Hematopoietic multipotent progenitor cell treated with erythropoietin and hydrocortisone succinate and interleukin-3 and kit ligand, for 8 days (in vitro differentiated cells): ENCODE results near the gene PITPNC1.
A peak's percentile ranks its signal among the peaks of the same experiment; 100 is the strongest.
"Not testable (repeated sequence)": the region's sequence is repeated elsewhere in the genome, so short reads cannot be mapped to it uniquely, and the experiment has no call there.

Experiments
- DNase-seq: peaks from one replicate; pipeline ENCODE4 v3.0.0-alpha.2; 2015

PITPNC1 gene

GRCh38 chr17:67702861-67703260, 325.8 kb downstream of the PITPNC1 start:
- DNase-seq = not testable (repeated sequence)

DNA sequence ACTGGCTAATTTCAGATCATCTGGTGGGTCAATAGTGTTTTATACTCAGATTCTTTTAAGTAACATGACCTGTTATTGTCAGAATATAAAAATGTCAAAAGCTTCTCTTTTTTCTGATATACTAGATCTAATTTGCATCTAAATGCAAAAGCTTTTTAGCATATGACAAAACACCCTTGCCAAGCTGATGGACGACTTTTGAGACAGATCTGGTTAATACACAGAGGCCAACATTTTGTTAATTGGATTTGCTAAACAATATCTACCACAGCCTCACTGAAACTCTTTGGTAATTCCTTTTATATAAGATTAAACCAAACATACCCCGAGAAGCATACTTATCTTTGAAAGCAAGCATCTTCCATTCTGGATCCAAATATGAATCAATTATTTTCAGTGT, 330.4 kb downstream of the PITPNC1 start:
- DNase-seq = no peak

- DNase-seq = no peak
These were observed 331.3 kb downstream of the PITPNC1 start for GRCh38 chr17:67708378-67708777.

GRCh38 chr17:67711916-67712315, 334.8 kb downstream of the PITPNC1 start:
- DNase-seq = no peak

DNA sequence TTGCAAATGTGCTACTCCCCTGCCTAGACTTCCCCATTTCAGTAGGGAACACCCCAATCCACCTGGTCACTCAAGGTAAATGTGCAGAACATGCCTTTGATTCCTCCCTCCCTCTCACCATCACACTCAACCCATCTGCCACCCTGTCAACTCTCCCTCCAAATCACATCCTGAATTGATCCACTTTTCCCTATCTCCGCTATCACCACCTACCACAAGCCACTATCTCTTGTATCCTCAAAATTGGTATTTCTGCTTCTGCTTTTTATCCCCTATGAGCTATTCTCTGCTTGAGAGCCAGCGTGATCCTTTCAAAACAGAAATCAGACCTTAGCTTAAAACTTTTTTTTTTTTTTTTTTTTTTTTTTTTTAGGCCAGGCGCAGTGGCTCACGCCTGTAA, 335.3 kb downstream of the PITPNC1 start:
- no peak for DNase-seq

DNA sequence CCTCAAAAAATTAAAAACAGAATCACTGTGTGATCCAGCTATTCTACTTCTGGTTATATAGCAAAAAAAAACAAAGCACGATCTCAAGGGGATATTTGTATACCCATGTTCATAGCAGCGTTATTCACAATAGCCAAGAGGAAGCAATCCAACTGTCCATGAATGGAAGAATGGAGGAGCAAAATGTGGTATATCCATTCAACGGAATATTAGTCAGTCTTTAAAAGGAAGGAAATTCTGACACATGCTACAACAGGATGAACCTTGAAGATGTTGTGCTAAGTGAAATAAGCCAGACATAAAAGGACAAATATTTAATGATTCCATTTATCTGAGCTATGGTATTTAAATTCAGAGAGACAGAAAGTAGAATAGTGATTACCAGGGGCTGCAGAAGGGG, 336.1 kb downstream of the PITPNC1 start:
- DNase-seq = no peak

DNA sequence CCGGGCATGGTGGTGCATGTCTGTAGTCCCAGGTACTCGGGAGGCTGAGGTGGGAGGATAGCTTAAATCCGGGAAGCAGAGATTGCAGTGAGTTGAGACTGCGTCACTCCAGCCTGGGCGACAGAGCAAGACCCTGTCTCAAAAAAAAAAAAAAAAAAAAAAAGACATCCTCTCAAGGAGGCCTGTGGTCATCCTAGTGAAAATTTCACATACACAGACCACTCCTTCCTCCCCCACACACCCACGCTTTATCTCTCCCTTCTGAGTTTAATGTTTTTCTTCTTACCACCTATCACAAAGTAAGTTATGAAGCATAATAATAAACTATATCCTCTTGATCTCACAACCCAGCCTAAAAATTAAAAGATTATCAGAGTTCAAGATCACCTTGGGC, 339.3 kb downstream of the PITPNC1 start:
- DNase-seq = no peak

- DNase-seq = no peak
These were observed 340.1 kb downstream of the PITPNC1 start for GRCh38 chr17:67717192-67717623.

DNA sequence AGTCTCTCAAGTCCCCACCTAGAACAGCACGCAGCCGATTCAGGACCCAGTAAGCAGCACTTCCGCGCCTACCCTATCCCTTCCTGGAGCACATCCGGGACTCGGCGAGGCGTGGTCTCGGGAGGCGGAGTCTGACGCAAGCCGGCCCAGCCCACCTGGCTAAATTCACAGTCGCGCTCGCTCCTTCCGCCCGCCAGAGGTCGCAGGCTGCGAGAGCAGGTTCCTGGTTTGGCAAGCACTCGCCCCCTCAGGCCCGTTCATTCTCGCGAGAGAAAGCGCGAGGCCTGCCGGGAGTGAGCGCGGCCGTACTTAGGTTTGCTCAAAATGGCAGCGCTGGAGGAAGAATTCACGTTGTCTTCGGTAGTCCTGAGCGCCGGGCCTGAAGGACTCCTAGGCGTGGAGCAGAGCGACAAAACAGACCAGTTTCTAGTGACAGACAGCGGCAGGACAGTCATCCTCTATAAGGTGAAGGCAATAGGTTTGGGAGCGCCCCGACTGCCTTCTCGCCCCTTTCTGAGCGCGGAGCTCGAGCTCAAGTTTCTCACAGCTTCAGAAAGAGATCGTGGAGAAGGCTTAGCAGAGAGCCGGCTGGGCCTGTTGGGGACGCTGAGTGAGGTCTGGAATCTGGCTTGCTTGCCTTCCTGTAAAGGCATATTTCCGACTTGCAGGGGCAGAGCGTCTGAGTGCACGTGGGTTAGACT, 340.7 kb downstream of the PITPNC1 start, which contains the start of gene NOL11:
Gene NOL11, plus strand, starts transcription at position 313 of the 701 bp plus-strand sequence. Its CDS starts 12 bp downstream, at position 325.
- peak; percentile 98 for DNase-seq

DNA sequence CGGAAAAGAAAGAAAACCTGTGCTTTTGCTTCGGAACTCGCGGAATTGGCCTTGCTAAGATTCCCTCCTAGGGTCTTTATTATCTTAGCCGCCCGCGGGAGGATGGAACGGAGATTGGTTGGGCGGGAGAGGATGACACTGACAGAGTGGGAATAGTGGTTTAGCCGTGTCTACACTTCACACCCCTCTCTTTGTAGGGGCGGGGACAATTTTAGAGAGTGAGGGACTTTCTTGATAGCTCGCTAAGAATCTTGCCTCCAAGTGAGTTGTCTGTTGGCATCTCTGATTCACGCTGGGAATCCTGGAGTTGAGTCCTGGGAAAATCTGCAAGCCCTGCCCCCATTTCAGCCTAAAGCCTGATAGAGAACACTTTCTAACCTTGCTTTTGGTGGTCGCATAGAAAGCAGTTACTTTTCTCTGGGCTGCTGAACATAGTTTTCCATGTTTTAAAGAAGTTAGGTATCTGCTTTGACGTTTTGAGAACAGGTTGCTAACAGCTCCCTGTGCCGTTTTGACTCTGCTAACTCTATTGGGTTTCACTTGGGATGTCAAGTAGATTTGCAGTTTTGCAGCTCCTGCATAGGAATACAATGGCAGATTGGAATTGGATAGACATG, 341.4 kb downstream of the PITPNC1 start:
- DNase-seq = peak; percentile 65

DNA sequence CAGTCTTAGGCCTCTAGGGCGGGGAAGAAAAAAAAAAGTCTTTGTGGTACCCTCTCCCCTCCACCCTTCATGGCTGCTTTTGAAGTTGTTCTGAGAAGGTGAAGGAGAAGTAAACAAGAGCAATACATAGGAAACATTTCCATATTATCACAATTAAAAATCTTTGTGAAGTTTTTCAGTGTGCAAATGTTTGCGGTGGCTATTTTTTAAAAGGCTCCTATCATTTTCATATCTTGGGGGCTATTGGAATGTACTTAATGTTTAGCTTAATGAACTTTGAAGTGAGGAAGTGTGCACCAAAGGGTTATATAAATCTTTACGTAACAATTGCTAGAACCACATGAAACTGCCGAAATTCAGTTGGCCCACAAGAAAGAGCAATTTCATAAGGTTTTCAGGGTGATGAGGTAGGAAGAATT, 348.3 kb downstream of the PITPNC1 start:
- DNase-seq = no peak

- no peak for DNase-seq
These were observed 348.7 kb downstream of the PITPNC1 start for GRCh38 chr17:67725807-67726206.

DNA sequence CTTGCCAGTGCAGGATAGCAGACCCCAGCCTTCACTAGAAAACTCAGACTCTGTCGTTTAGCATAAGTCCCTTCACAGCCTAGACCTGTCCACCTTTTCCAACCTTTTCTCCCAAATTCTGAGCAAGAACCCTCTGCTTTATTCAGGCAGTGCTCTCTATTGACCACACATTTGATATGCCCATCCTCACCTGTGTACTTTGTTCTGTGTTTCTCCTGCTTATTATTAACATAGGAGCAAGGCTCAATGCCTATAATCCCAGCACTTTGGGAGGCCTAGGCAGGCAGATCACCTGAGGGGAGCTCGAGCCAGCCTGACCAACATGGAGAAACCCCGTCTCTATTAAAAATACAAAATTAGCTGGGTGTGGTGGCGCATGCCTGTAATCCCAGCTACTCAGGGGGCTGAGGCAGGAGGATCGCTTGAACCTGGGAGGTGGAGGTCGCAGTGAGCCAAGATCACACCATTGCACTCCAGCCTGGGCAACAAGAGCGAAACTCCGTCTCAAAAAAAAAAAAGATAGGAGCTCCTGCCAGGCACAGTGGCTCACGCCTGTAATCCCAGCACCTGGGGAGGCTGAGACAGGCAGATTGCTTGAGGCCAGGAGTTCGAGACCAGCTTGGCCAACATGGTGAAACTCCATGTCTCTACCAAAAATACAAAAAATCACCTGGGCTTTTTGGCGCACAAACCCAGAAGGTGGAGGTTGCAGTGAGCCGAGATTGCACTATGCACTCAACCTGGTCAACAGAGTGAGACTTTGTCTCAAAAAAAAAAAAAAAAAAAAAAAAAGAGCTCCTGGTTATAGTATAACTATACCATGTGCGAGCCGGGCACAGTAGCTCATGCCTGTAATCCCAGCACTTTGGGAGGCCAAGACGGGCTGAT, 350.3 kb downstream of the PITPNC1 start:
- DNase-seq = not testable (repeated sequence)

DNA sequence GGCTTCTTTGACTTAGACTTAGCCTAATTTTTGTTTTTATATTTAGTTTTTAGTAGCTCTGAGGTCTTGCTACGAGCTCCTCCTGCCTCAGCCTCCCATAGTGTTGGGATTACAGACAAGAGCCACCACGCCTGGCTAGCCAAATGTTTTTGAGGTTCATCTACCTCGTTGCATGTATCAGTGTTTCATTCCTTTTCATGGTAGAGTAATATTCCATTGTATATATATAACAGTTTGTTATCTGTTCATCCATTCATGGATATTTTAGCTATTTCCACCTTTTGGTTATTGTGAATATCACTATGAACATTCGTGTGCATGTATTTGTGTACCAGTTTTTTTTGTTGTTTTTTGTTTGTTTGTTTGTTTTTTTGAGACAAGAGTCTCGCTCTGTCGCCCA, 352.8 kb downstream of the PITPNC1 start:
- DNase-seq = no peak

- DNase-seq = no peak
These were observed 353.6 kb downstream of the PITPNC1 start for GRCh38 chr17:67730731-67731130.

DNA sequence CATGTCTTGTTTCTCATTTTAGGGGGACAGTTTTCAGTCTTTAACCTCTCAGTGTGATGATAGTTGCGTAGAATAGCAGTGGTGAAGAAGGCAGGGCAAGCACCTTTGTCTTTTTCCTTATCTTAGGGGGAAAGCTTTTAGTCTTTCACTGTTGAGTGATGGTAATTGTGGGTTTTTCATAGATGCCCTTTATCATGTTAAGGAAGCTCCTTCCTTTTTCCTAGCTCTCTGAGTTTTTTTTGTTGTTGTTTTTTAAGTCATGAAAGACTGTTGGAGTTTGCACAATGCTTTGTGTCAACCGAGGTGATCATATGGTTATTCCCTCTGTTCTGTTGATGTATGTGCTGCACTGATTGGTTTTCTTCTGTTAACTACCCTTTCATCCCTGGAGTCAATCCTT, 356.4 kb downstream of the PITPNC1 start:
- no peak for DNase-seq

DNA sequence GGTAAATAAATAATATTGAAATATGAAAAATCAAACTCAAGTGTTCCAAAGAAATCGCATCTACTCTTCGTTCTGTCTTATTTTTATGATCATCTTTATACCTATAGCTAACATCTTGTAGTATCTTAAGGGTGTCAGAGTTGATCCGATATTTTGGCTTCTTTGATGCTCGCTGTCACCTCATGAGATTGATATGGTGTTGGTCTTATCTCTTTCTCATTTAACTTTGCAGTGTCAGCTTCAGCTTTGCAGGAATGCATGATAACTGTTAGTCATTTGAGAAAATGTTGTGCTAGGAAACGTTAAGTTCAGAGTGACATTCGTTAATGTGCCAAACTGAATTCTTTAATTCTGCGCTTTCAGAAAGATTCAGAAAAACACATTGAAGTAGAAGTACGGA, 360.1 kb downstream of the PITPNC1 start:
- DNase-seq = no peak

GRCh38 chr17:67742025-67742424, 364.9 kb downstream of the PITPNC1 start:
- no peak for DNase-seq
